Heart left ventricle (tissue), 16 donors: ENCODE measurements around the gene IFIT1. TPM values are rescaled to one million over a fixed set of nuclear protein-coding genes. Genes with fewer than 3 reads are reported as not detected.

Experiments
- ATAC-seq, 4 donors: fragments of 200-7000 bp; cut with Tn5 transposase; one replicate each; pipeline ENCODE4 v1.9.1; 2020 to 2022; ENCODE audit warnings: moderate library complexity in 4 of 4, mild to moderate bottlenecking in 3 of 4, moderate number of reproducible peaks in 1 of 4
- DNase-seq, 5 donors: peaks; one replicate each; pipeline ENCODE4 v3.0.0-alpha.2; 2020
- H3K27ac ChIP-seq, 12 donors: fragments of 200-600 bp; sonication (generic) in 4 of 12; one replicate each; pipeline versions ENCODE4 v1.5.0 to v1.8.0; 2016 to 2022; ENCODE audit warnings: mild to moderate bottlenecking in 2 of 12
- H3K27me3 ChIP-seq, 9 donors: fragments of 200-600 bp; sonication (generic) in 2 of 9; one replicate each; pipeline versions ENCODE4 v1.5.1 to v1.8.0; 2016 to 2022; ENCODE audit warnings: mild to moderate bottlenecking in 3 of 9
- H3K36me3 ChIP-seq, 9 donors: fragments of 200-600 bp; sonication (generic) in 2 of 9; one replicate each; pipeline versions ENCODE4 v1.5.0 to v1.8.0; 2018 to 2022; ENCODE audit warnings: mild to moderate bottlenecking in 2 of 9
- H3K4me1 ChIP-seq, 12 donors: fragments of 200-600 bp; sonication (generic) in 4 of 12; one replicate each; pipeline versions ENCODE4 v1.5.0 to v1.8.0; 2016 to 2022; ENCODE audit warnings: mild to moderate bottlenecking in 3 of 12
- H3K4me3 ChIP-seq, 12 donors: fragments of 200-600 bp; sonication (generic) in 4 of 12; one replicate each; pipeline versions ENCODE4 v1.5.0 to v1.8.0; 2017 to 2022; ENCODE audit warnings: mild to moderate bottlenecking in 9 of 12, moderate library complexity in 4 of 12
- H3K9me3 ChIP-seq, 12 donors: fragments of 200-600 bp; sonication (generic) in 4 of 12; one replicate each; pipeline versions ENCODE4 v1.5.0 to v1.8.0; 2016 to 2022; ENCODE audit warnings: mild to moderate bottlenecking in 1 of 12
- POLR2A ChIP-seq, 2 donors: fragments of 450-650 bp; IDR thresholded peaks; one replicate each; pipeline ENCODE4 v1.6.1; 2017; ENCODE audit warnings: antibody characterized with exemption in 2 of 2, mild to moderate bottlenecking in 2 of 2, moderate library complexity in 2 of 2
- WGBS, 4 donors: extraction: QIAGEN DNeasy Blood & Tissue Kit in 2 of 4; methylation state at CpG; one replicate each; pipeline versions ENCODE4 v1.1.5 to v1.1.7; 2013 to 2018; 5-methylcytosine and 5-hydroxymethylcytosine counted together
- intact Hi-C, 10 donors: fragments of 100-400 bp; cut with DNase I; formaldehyde crosslinking; loops; one replicate each; pipeline versions ENCODE4 v1.11.1 to v1.14.2; 2022
- polyA plus RNA-seq, 2 donors: library from polyadenylated mRNA; stranded (reverse); fragments of 200-250 nt; gene quantifications; one replicate each; pipeline ENCODE4 v1.2.3, GENCODE V29; 2013
- total RNA-seq, 9 donors: library from RNA; depleted of rRNA in 2 of 9; stranded (reverse); fragments of >200 nt in 2 of 9; fragmentation: NEBNext Ultra II Directional in 3 of 9; extraction: Animal tissue kit (Norgen Biotek cat#: 25700) in 3 of 9; gene quantifications; one replicate each; pipeline versions ENCODE4 v1.1.0 to v1.2.4, GENCODE V29; 2016 to 2023
- TF ChIP-seq, protein P1 (sequence below), 12 donors: fragments of 200-600 bp; sonication (generic) in 4 of 12; IDR thresholded peaks; one replicate each; pipeline versions ENCODE4 v1.5.0 to v1.8.0; 2018 to 2022; ENCODE audit warnings: antibody characterized with exemption in 12 of 12, mild to moderate bottlenecking in 5 of 12
- donor health status: ischemic (EF 13 %, LVEDD 7.1; RV severe dilation, severe dysfunction).
- donor health status: healthy with polysubstance abuse.
- donor health status: DM: no; HTN: yes; CAD: no.
- donor health status: DM: no; HTN: no; CAD: no.
- donor health status: ischemic (EF 25% LVEDD 6.9; RV normal size, moderate dysfunction).
- donor health status: ischemic (EF 25% LVEDD 5.7; RV mildly dilated, moderate dysfunction).
- donor health status: healthy.
- donor health status: DM: yes; HTN: yes; CAD: no.
- donor health status: ischemic (EF 35%, LVEDD 5.7; RV mildly dilated, moderate dysfunction).
- donor health status: nonischemic (EF 11% LVEDD 7.7; RV severe dilation, severe dysfunction).
- donor health status: DM: yes; HTN: yes; CAD: no.
- donor health status: PGD.
- donor health status: ischemic (EF 29% LVEDD 5.4; RV normal size, mild dysfunction).
- donor health status: nonischemic (EF 23%, LVEDD 6.1; RV moderate dilation, normal function).

The IFIT1 gene
- total and polyA plus RNA-seq, 11 donors: 5.5 to 58.2 (median 25.4) TPM

DNA sequence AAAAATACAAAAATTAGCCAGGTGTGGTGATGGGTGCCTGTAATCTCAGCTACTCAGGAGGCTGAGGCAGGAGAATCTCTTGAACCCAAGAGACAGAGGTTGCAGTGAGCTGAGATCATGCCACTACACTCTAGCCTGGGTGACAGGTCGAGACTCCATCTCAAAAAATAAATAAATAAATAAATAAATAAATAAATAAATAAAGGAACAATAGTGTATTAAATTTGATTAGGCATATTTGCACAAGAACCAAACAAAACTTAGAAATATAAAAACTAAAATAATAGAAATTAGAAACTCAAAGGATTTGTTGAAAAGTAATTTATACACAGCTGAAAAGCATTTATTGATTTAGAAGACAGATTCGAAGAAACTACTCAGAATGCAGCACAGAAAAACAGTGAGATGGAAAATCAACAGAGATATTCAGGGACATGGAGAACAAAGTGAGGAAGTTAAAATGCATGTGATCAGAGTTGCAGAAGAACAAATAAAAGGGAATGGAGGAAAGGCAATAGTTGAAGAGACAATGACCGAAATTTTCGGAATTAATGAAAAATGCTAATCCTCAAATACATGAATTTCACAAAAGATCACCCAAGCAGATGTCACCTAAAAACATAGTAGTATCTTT lies 46.9 kb upstream of the IFIT1 start:
- no peak for ATAC-seq
- H3K27ac ChIP-seq: peak overlapping the region in 2 of 12 donors; percentile 72 to 85

DNA sequence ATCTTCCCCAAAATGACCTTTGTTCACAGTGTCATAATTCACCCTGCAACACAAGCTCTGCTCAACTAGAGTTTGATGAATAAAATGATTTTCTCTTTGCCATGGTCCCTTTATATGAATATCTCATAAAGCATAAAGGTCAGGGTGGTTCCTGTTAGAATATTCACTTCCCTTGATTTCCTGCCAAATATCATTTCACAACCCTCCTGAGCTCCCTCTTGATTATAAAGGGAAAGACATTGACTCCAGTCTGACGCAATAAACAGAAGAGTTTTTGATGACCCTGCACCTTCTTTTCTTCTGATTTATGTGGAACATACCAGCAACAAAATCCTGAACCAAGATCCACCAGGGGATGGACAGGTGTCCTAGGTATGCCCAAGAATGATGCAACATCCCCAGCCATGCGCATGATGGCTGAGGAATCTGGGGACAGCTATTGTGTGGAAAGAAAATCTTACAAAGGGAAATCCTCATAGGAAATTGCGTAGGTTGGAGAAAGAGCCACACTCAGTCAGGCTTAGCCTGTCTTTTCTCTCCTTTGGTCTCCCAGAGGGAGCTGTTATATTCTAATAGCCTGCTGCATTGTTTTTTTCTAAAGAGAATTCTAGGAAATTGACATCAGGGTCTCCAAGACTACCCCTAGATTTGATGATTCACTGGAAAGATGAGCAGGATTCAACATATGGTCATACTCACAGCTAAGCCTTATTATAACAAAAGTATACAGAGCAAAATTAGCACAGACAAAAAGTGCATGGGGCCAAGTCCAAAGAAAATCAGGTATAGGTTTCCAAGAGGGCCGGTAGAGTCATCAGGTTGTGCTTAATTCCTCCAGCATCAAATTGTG lies 45.8 kb upstream of the IFIT1 start:
- Histone ChIP-seq H3K36me3 (peaks cover 0 to 7% (median 0%) of the 10 kb centered on the region in 9 donors), H3K27me3 (no peaks in the 10 kb centered on the region), H3K9me3 (no peaks in the 10 kb centered on the region), H3K4me3 (no peak overlapping the region), H3K4me1 (peaks cover 3 to 75% (median 56%) of the 10 kb centered on the region in 12 donors), H3K27ac (peak overlapping the region in 11 of 12 donors; percentile 17 to 86 (median 67))
- no peak for TF ChIP-seq POLR2A (IDR thresholded peaks at IDR 0.05)
- TF ChIP-seq, protein P1, sequence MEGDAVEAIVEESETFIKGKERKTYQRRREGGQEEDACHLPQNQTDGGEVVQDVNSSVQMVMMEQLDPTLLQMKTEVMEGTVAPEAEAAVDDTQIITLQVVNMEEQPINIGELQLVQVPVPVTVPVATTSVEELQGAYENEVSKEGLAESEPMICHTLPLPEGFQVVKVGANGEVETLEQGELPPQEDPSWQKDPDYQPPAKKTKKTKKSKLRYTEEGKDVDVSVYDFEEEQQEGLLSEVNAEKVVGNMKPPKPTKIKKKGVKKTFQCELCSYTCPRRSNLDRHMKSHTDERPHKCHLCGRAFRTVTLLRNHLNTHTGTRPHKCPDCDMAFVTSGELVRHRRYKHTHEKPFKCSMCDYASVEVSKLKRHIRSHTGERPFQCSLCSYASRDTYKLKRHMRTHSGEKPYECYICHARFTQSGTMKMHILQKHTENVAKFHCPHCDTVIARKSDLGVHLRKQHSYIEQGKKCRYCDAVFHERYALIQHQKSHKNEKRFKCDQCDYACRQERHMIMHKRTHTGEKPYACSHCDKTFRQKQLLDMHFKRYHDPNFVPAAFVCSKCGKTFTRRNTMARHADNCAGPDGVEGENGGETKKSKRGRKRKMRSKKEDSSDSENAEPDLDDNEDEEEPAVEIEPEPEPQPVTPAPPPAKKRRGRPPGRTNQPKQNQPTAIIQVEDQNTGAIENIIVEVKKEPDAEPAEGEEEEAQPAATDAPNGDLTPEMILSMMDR (IDR thresholded peaks at IDR 0.05): no peak
- peak in 3 of 4 donors; percentile 35 to 82 (median 70) for ATAC-seq
- WGBS, 4 donors: 52 to 63% (median 60%) methylated on average over 4 of the region's 4 CpGs
- intact Hi-C loops: no loop called here
- peak in 1 of 5 donors; percentile 35 for DNase-seq

More for the DNA sequence above, 46.9 kb upstream of the IFIT1 start:
- intact Hi-C loops: no loop called here
- Histone ChIP-seq H3K9me3 (no peaks in the 10 kb centered on the region), H3K27me3 (no peaks in the 10 kb centered on the region), H3K4me3 (no peak overlapping the region), H3K4me1 (peaks cover 3 to 67% (median 47%) of the 10 kb centered on the region in 12 donors), H3K36me3 (peaks cover 0 to 18% (median 4%) of the 10 kb centered on the region in 9 donors)
- DNase-seq: no peak
- 95 to 97% (median 96%) methylated on average over 4 of the region's 4 CpGs for WGBS, 4 donors
- no peak for TF ChIP-seq POLR2A (IDR thresholded peaks at IDR 0.05)
- TF ChIP-seq, protein P1 (IDR thresholded peaks at IDR 0.05): no peak

DNA sequence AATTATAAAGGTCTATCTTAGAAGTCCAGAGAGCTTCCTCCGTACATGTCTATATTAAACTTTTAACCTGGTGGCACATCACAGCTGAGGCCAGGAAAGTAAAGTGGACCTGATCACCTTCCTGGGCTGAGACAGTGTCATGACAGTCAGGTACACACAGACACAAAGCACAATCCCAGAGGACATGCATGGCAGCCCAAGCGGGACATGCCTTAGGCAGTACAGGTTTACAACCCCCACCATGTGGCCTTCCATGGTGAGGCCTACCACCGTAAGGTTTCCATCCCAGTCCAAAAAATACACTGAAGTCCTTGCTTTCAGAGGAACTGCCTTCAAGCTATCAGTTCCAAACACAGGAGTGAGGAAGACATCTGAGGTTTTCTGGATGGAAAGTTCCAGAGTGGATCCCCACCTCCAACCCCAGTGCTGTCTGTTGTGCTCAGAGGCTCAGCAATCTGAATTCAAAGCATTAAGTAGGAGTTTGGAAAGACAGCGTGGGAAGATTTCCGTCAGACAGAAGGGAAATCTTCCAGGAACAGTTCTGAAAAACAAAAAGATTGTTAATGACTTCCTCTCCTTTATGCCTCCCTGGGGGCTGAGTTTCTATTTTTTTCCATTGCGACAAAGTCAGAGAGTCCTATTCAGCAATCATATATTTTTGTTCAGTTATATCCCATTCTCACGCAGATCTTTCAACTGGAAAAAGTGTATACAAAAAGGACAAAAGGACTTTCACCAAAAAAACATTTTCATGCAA lies 44.5 kb upstream of the IFIT1 start:
- 42 to 66% (median 53%) methylated on average over 7 of the region's 7 CpGs for WGBS, 4 donors
- Histone ChIP-seq H3K9me3 (no peaks in the 10 kb centered on the region), H3K27me3 (no peaks in the 10 kb centered on the region), H3K27ac (peak overlapping the region; percentile 38 to 86 (median 66)), H3K4me1 (peaks cover 3 to 76% (median 58%) of the 10 kb centered on the region in 12 donors), H3K4me3 (no peak overlapping the region), H3K36me3 (no peaks in the 10 kb centered on the region)
- TF ChIP-seq, protein P1 (IDR thresholded peaks at IDR 0.05): no peak
- no peak for TF ChIP-seq POLR2A (IDR thresholded peaks at IDR 0.05)
- intact Hi-C loops: no loop called here
- DNase-seq: peak in 2 of 5 donors; percentile 50 to 64
- peak in 2 of 4 donors; percentile 48 to 57 for ATAC-seq
